ENCODE data around the gene TMEM19. TPM values are rescaled to one million over a fixed set of nuclear protein-coding genes. Genes with fewer than 3 reads are reported as not detected.

The TMEM19 gene
- total RNA-seq, 1 experiment from 2014 or later: 18.9 TPM

GRCh38 chr12:71691504-71692129 lies 5.7 kb downstream of the TMEM19 start:
- Histone ChIP-seq H4K20me1 (ENCODE audit: insufficient read depth) (no peaks in the 10 kb centered on the region), H3K79me2 (ENCODE audit: insufficient read depth, low read length) (no peaks in the 10 kb centered on the region), H2AFZ (ENCODE audit: low read depth, low read length, poor library complexity, severe bottlenecking) (no peak overlapping the region), H3K4me1 (ENCODE audit: control insufficient read depth in 1 of 2, insufficient read depth in 2 of 2, low read length in 2 of 2) (no peaks in the 10 kb centered on the region; a peak in 1 of 4 replicates), H3K9me3 (ENCODE audit: control insufficient read depth in 1 of 2, insufficient read depth in 1 of 2, low read depth in 1 of 2, low read length in 2 of 2) (no peaks in the 10 kb centered on the region), H3K27me3 (ENCODE audit: insufficient read depth, low read length) (no peaks in the 10 kb centered on the region), H3K27ac (ENCODE audit: low read depth, low read length) (no peak overlapping the region), H3K36me3 (ENCODE audit: control insufficient read depth in 1 of 2, insufficient read depth in 2 of 2, low read length in 2 of 2) (no peaks in the 10 kb centered on the region), H3K9ac (ENCODE audit: low read length) (no peak overlapping the region), H3K4me3 (replicated peaks in 1 of 2; ENCODE audit: low read depth in 1 of 2, low read length in 2 of 2) (no peak overlapping the region), H3K9me2 (ENCODE audit: insufficient read depth) (no peaks in the 10 kb centered on the region), H3K4me2 (ENCODE audit: low read length) (no peak overlapping the region)
- RAD21 ChIA-PET (ENCODE audit: low non-redundant PET in 1 of 2, low total read pairs in 2 of 2, uncharacterized antibody in 2 of 2, unreplicated experiment in 2 of 2): no interaction called here
- no peak for ATAC-seq
- DNase-seq (ENCODE audit: low read depth, low spot score): no peak
- no peak for TF ChIP-seq ZFX (IDR thresholded peaks at IDR 0.05)
- TF ChIP-seq POLR2A (IDR thresholded peaks at IDR 0.05; ENCODE audit: borderline replicate concordance, extremely low read depth, insufficient read depth, insufficient read length): no peak
- TF ChIP-seq CEBPB (IDR thresholded peaks at IDR 0.05; ENCODE audit: low read depth): no peak
- no peak for TF ChIP-seq CTCF (IDR thresholded peaks at IDR 0.05 in 2 of 3, conservative IDR thresholded peaks at IDR 0.05 in 1 of 3; ENCODE audit: borderline replicate concordance in 1 of 3, insufficient read depth in 1 of 3, low read depth in 2 of 3, low read length in 2 of 3)
- no peak for TF ChIP-seq EZH2 (IDR thresholded peaks at IDR 0.05)
- TF ChIP-seq RAD21 (IDR thresholded peaks at IDR 0.05; ENCODE audit: low read depth): no peak
- no peak for TF ChIP-seq SRF (IDR thresholded peaks at IDR 0.05; ENCODE audit: low read depth)
- TF ChIP-seq, protein P1, sequence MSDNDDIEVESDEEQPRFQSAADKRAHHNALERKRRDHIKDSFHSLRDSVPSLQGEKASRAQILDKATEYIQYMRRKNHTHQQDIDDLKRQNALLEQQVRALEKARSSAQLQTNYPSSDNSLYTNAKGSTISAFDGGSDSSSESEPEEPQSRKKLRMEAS (IDR thresholded peaks at IDR 0.05): no peak
- TF ChIP-seq JUND (IDR thresholded peaks at IDR 0.05): no peak
- no peak for TF ChIP-seq CBX3 (IDR thresholded peaks at IDR 0.05; ENCODE audit: low read depth)
- TF ChIP-seq, protein P2, sequence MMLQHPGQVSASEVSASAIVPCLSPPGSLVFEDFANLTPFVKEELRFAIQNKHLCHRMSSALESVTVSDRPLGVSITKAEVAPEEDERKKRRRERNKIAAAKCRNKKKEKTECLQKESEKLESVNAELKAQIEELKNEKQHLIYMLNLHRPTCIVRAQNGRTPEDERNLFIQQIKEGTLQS (IDR thresholded peaks at IDR 0.05): no peak
- TF ChIP-seq SIN3A (IDR thresholded peaks at IDR 0.05; ENCODE audit: low read depth): no peak
- TF ChIP-seq POLR2AphosphoS5 (IDR thresholded peaks at IDR 0.05; ENCODE audit: low read depth, low read length): no peak
- no TSS peak for BruUV-seq (replicated peaks)
- POLR2A ChIA-PET: no interaction called here
- CTCF ChIA-PET: no interaction called here
- intact Hi-C loops (cut with micrococcal nuclease): no loop called here
